ENCODE measurements around the gene MBD3. TPM values are rescaled to one million over a fixed set of nuclear protein-coding genes. Genes with fewer than 3 reads are reported as not detected.

Gene MBD3
- total RNA-seq, 2 donors from 2014 or later, result 44.2 to 53.6 TPM

DNA sequence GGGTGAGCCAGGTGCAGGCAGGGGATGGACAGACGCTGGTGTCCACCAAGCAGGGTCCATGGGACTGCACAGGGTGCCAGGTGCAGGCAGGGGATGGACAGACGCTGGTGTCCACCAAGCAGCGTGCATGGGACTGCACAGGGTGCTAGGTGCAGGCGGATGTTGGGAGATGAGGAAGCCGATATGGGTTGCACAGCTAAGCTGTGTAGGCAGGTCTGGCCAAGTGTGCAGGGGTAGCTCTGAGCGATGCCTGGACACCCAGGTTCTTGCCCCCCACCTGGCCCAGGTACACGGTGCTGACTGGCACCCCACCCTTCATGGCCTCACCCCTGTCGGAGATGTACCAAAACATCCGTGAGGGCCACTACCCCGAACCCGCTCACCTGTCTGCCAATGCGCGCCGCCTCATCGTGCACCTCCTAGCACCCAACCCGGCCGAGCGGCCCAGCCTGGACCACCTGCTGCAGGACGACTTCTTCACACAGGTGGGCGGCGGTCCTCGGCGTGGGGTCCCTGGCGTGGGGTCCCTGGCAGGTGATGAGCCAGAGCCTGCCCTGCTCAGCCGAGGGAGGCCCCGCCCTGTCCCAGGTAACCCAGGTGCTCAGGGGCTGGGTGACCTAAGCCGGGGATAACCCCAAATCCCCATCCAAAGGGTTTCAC is 64.9 kb downstream of the MBD3 start:
- intact Hi-C loops (cut with DNase I), result no loop called here
- DNase-seq (ENCODE audit: low spot score), result no peak

DNA sequence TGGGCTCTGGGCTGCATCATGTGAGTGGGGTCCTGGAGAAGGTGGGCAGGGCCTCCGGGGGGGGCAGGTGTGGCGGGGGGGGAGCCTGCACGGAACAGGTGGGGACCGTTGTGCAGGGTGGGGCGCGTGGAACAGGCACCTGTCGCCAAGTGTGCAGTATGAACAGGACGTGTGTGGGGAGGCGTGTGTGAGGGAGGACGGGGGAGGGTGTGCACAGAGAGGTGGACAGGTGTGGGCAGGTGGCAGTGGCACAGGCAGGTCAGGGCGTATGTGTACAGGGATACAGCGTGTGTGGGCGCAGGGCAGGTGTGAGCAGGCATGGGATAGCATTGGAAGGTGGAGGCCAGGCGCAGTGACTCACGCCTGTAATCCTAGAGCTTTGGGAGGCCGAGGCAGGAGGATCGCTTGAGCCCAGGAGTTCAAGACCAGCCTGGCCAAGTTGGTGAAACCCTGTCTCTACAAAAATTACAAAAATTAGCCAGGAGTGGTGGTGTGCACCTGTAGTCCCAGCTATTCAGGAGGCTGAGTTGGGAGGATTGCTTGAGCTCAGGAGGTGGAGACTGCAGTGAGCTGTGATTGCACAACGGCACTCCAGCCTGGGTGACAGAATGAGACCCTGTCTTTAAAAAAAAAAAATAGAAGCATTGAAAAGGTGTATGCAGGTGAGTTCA is 65.6 kb downstream of the MBD3 start:
- DNase-seq (ENCODE audit: low spot score), result no peak
- intact Hi-C loops (cut with DNase I), result no loop called here

- no peak for DNase-seq (ENCODE audit: low spot score)
Observed at GRCh38 chr19:1526066-1526778, 66.4 kb downstream of the MBD3 start.

DNA sequence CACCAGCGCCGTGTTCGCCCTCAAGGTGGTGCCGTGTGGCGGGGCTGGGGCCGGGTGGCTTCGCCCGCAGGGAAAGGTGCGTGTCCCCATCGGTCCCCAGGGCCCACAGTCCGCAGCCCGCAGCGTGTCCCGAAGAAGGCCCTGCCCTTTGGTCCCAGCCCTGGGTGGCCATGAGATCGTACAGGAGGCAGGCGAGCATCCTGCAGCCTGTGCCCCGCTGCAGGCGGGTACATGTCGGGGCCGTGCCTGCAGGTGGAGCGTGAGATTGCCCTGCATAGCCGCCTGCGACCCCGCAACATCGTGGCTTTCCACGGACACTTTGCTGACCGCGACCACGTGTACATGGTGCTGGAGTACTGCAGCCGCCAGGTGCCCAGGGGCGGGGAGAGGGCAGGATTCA is 67.3 kb downstream of the MBD3 start:
- no peak for DNase-seq (ENCODE audit: low spot score)
- intact Hi-C loops (cut with DNase I), result no loop called here

More at GRCh38 chr19:1526066-1526778, 66.4 kb downstream of the MBD3 start:
- intact Hi-C loops (cut with DNase I), result no loop called here

- intact Hi-C loops (cut with DNase I), result no loop called here
- no peak for DNase-seq (ENCODE audit: low spot score)
Observed at GRCh38 chr19:1524972-1525325, 67.7 kb downstream of the MBD3 start.

- no peak for DNase-seq (ENCODE audit: low spot score)
- intact Hi-C loops (cut with DNase I), result no loop called here
Observed at GRCh38 chr19:1524287-1524971, 68.2 kb downstream of the MBD3 start.

Other genes starting within 250 kb of the MBD3 start
- 10 to 100 TPM; 54.4 to 55.1 TPM for gene NDUFS7, start 209.0 kb downstream of the MBD3 start, total RNA-seq
- gene GAMT, start 191.3 kb downstream of the MBD3 start, total RNA-seq, result 10 to 100 TPM in 1 of 2 donors, 1 to 10 TPM in 1; 8.7 to 12.8 TPM
- gene DAZAP1, start 185.3 kb downstream of the MBD3 start, total RNA-seq, result 10 to 100 TPM; 59.7 to 75.8 TPM
- gene RPS15, start 154.5 kb downstream of the MBD3 start, total RNA-seq, result 100 to 1,000 TPM; 722 to 743 TPM
- under 1 TPM; 0.05 to 0.10 TPM for gene APC2, start 142.7 kb downstream of the MBD3 start, total RNA-seq
- 10 to 100 TPM; 16.2 to 17.3 TPM for gene C19orf25, start 113.7 kb downstream of the MBD3 start, total RNA-seq
- 1 to 10 TPM in 1 of 2 donors, under 1 TPM in 1; 0.52 to 1.8 TPM for gene PCSK4, start 102.5 kb downstream of the MBD3 start, total RNA-seq
- 1 to 10 TPM in 1 of 2 donors, under 1 TPM in 1; 0.33 to 1.2 TPM for gene REEP6, start 101.7 kb downstream of the MBD3 start, total RNA-seq
- 1 to 10 TPM; 7.4 to 9.1 TPM for gene ADAMTSL5, start 79.8 kb downstream of the MBD3 start, total RNA-seq
- not detected for gene PLK5, start 68.8 kb downstream of the MBD3 start, total RNA-seq
- gene MEX3D, start 24.5 kb downstream of the MBD3 start, total RNA-seq, result 10 to 100 TPM; 14.0 to 21.9 TPM
- 100 to 1,000 TPM; 197 to 252 TPM for gene UQCR11, start 12.6 kb upstream of the MBD3 start, total RNA-seq
- gene TCF3, start 59.8 kb upstream of the MBD3 start, total RNA-seq, result 10 to 100 TPM; 26.2 to 36.4 TPM
- gene ONECUT3, start 160.6 kb upstream of the MBD3 start, total RNA-seq, result not detected
- gene ATP8B3, start 219.4 kb upstream of the MBD3 start, total RNA-seq, result 1 to 10 TPM; 1.1 to 2.0 TPM

Data from posterior vena cava (tissue), 2 donors.